ENCODE results near the gene GYG1. TPM values are rescaled to one million over a fixed set of nuclear protein-coding genes. Genes with fewer than 3 reads are reported as not detected.

Gene GYG1
- total RNA-seq, 2 experiments from 2014 or later: 21.0 to 22.3 TPM

GRCh38 chr3:148992027-148992634 is 791 bp downstream of the GYG1 start:
- Histone ChIP-seq H3K4me3 (ENCODE audit: low read length) (peak overlapping the region; percentile 60), H3K36me3 (ENCODE audit: insufficient read depth, low read length) (peaks cover 27% of the 10 kb centered on the region), H3K27me3 (ENCODE audit: control insufficient read depth in 1 of 2, insufficient read depth in 2 of 2, low read length in 2 of 2) (no peaks in the 10 kb centered on the region), H3K27ac (ENCODE audit: low read depth in 1 of 2, low read length in 2 of 2) (peak overlapping the region; percentile 51 to 56), H3K4me1 (ENCODE audit: insufficient read depth, low read length) (peaks cover 22% of the 10 kb centered on the region), H3K9me3 (ENCODE audit: control insufficient read depth in 1 of 2, insufficient read depth in 1 of 2, low read length in 2 of 2) (no peaks in the 10 kb centered on the region)
- ATAC-seq (ENCODE audit: poor library complexity): peak; percentile 10
- Mint-ChIP-seq H3K36me3 (ENCODE audit: low read depth) (peaks cover 19% of the 10 kb centered on the region), H3K9me3 (no peaks in the 10 kb centered on the region), H3K27ac (peak overlapping the region; percentile 76), H3K4me3 (peak overlapping the region; percentile 87), H3K4me1 (ENCODE audit: low read depth) (peaks cover 33% of the 10 kb centered on the region), H3K27me3 (no peaks in the 10 kb centered on the region)
- ChIA-PET POLR2A (interaction anchor here (0.7 to 5.1 kb wide), 9 partner anchors 9 to 979 kb away, joined by 3 to 25 read pairs (median 6); partner anchors contain the start of genes HPS3 and PFN2), CTCF (interaction anchor here (0.5 to 1.5 kb wide), 6 partner anchors 8 to 816 kb away, joined by 3 to 5 read pairs (median 4); no protein-coding TSS in a partner anchor)
- intact Hi-C loops (cut with DNase I, micrococcal nuclease): loop anchor here (5.0 to 10.0 kb wide), 4 partner anchors 95 to 823 kb away; partner anchors contain the start of genes HLTF (in 1 of the 2), HPS3 (in 1 of the 2) and RNF13 (in 1 of the 2)
- TF ChIP-seq, protein P1, sequence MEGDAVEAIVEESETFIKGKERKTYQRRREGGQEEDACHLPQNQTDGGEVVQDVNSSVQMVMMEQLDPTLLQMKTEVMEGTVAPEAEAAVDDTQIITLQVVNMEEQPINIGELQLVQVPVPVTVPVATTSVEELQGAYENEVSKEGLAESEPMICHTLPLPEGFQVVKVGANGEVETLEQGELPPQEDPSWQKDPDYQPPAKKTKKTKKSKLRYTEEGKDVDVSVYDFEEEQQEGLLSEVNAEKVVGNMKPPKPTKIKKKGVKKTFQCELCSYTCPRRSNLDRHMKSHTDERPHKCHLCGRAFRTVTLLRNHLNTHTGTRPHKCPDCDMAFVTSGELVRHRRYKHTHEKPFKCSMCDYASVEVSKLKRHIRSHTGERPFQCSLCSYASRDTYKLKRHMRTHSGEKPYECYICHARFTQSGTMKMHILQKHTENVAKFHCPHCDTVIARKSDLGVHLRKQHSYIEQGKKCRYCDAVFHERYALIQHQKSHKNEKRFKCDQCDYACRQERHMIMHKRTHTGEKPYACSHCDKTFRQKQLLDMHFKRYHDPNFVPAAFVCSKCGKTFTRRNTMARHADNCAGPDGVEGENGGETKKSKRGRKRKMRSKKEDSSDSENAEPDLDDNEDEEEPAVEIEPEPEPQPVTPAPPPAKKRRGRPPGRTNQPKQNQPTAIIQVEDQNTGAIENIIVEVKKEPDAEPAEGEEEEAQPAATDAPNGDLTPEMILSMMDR (IDR thresholded peaks at IDR 0.05): no peak
- DNase-seq: peak in 11 of 14 experiments; percentile 1 to 58 (median 20)

- DNase-seq (no peak), ATAC-seq (ENCODE audit: poor library complexity) (no peak)
- peaks cover 37% of the 10 kb centered on the region for H3K4me1 Mint-ChIP-seq (ENCODE audit: low read depth)
- H3K4me3 ChIP-seq (ENCODE audit: low read length): peak overlapping the region; percentile 60
- peaks cover 29% of the 10 kb centered on the region for H3K36me3 ChIP-seq (ENCODE audit: insufficient read depth, low read length)
- peaks cover 19% of the 10 kb centered on the region for H3K36me3 Mint-ChIP-seq (ENCODE audit: low read depth)
- H3K9me3 ChIP-seq (ENCODE audit: control insufficient read depth in 1 of 2, insufficient read depth in 1 of 2, low read length in 2 of 2): no peaks in the 10 kb centered on the region
- H3K4me3 Mint-ChIP-seq: peak overlapping the region; percentile 87
- H3K4me1 ChIP-seq (ENCODE audit: insufficient read depth, low read length): peaks cover 22% of the 10 kb centered on the region
- no peaks in the 10 kb centered on the region for H3K27me3 Mint-ChIP-seq
- TF ChIP-seq, protein P1 (IDR thresholded peaks at IDR 0.05): no peak
- POLR2A ChIA-PET: interaction anchor here (0.9 to 5.1 kb wide), 6 partner anchors 9 to 137 kb away, joined by 3 to 25 read pairs (median 7); partner anchors contain the start of gene HPS3
- CTCF ChIA-PET: interaction anchor here (1.0 to 1.5 kb wide), 2 partner anchors 10 to 815 kb away, joined by 3 to 4 read pairs; no protein-coding TSS in a partner anchor
- no peaks in the 10 kb centered on the region for H3K9me3 Mint-ChIP-seq
- intact Hi-C loops (cut with DNase I, micrococcal nuclease): loop anchor here (5.0 to 10.0 kb wide), 4 partner anchors 95 to 822 kb away; partner anchors contain the start of genes HLTF (in 1 of the 2), HPS3 (in 1 of the 2) and RNF13 (in 1 of the 2)
- H3K27me3 ChIP-seq (ENCODE audit: control insufficient read depth in 1 of 2, insufficient read depth in 2 of 2, low read length in 2 of 2): no peaks in the 10 kb centered on the region
- H3K27ac ChIP-seq (ENCODE audit: low read depth in 1 of 2, low read length in 2 of 2): peak overlapping the region in 1 of 2 donors; percentile 56
- H3K27ac Mint-ChIP-seq: peak overlapping the region; percentile 76
Observed at GRCh38 chr3:148992635-148993255, 1.4 kb downstream of the GYG1 start.

DNA sequence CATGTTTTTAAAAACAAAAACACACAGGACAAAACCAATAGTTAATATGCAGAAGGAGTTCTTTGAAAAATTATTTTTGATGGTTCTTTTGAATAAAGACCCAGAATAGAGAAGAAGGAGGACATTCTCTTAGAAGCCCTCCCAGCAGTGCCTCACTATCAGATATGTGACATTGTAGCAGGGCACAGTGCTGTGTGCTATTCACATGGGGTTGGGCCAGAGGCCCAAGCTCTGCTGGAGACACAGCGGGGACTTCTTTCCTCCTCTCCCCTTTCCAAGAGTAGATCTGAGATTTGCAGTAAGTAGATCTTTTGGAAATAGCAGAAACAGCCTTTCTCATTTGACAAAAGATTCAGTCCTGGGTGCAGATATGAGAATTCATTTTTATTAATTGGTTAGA is 6.3 kb downstream of the GYG1 start:
- Histone ChIP-seq H3K27me3 (ENCODE audit: control insufficient read depth in 1 of 2, insufficient read depth in 2 of 2, low read length in 2 of 2) (no peaks in the 10 kb centered on the region), H3K9me3 (ENCODE audit: control insufficient read depth in 1 of 2, insufficient read depth in 1 of 2, low read length in 2 of 2) (no peaks in the 10 kb centered on the region), H3K36me3 (ENCODE audit: insufficient read depth, low read length) (peaks cover 41% of the 10 kb centered on the region), H3K27ac (ENCODE audit: low read depth in 1 of 2, low read length in 2 of 2) (no peak overlapping the region), H3K4me3 (ENCODE audit: low read length) (no peak overlapping the region), H3K4me1 (ENCODE audit: insufficient read depth, low read length) (peaks cover 8% of the 10 kb centered on the region)
- DNase-seq (no peak), ATAC-seq (ENCODE audit: poor library complexity) (no peak)
- Mint-ChIP-seq H3K27me3 (no peaks in the 10 kb centered on the region), H3K36me3 (ENCODE audit: low read depth) (peaks cover 42% of the 10 kb centered on the region), H3K4me1 (ENCODE audit: low read depth) (peaks cover 46% of the 10 kb centered on the region), H3K9me3 (no peaks in the 10 kb centered on the region), H3K4me3 (no peak overlapping the region), H3K27ac (peak overlapping the region; percentile 72)
- intact Hi-C loops (cut with DNase I, micrococcal nuclease): loop anchor here (10.0 kb wide), 2 partner anchors 127 to 817 kb away; partner anchors contain the start of genes HPS3 (in 1 of the 2) and RNF13 (in 1 of the 2)
- TF ChIP-seq, protein P1 (IDR thresholded peaks at IDR 0.05): no peak
- CTCF ChIA-PET: no interaction called here
- POLR2A ChIA-PET: no interaction called here

Measured in CD4-positive, alpha-beta T cell (primary cell).